NB4 (cell line): ENCODE results near the gene SYNPO.
A peak's percentile ranks its signal among the peaks of the same experiment; 100 is the strongest.

Source experiments
- DNase-seq: peaks from one replicate; pipeline ENCODE4 v3.0.0; 2010; ENCODE audit warnings: low read depth
- H3K4me3 ChIP-seq: one replicate; pipeline ENCODE4 v1.5.1; 2011; ENCODE audit warnings: mild to moderate bottlenecking, low read depth, low read length, moderate library complexity
- MAX ChIP-seq: IDR thresholded peaks from 2 replicates; pipeline ENCODE4 v1.6.1; 2011; ENCODE audit warnings: low read depth, low read length
- MYC ChIP-seq: IDR thresholded peaks from 2 replicates; pipeline ENCODE4 v1.6.1; 2011; ENCODE audit warnings: low read depth, low read length
- POLR2A ChIP-seq: IDR thresholded peaks from 2 replicates; pipeline ENCODE4 v1.6.1; 2011; ENCODE audit warnings: mild to moderate bottlenecking; ENCODE audit not compliant: insufficient read length; ENCODE audit errors: extremely low read depth
- TF ChIP-seq, protein P1 (sequence below): IDR thresholded peaks from one replicate; pipeline ENCODE4 v1.5.1; 2012; ENCODE audit warnings: low read depth, low read length

The SYNPO gene

GRCh38 chr5:150665044-150665443 lies 24.6 kb downstream of the SYNPO start:
- DNase-seq = no peak
- no peak overlapping the region for H3K4me3 ChIP-seq
- no peak for TF ChIP-seq MYC
- TF ChIP-seq, protein P1, sequence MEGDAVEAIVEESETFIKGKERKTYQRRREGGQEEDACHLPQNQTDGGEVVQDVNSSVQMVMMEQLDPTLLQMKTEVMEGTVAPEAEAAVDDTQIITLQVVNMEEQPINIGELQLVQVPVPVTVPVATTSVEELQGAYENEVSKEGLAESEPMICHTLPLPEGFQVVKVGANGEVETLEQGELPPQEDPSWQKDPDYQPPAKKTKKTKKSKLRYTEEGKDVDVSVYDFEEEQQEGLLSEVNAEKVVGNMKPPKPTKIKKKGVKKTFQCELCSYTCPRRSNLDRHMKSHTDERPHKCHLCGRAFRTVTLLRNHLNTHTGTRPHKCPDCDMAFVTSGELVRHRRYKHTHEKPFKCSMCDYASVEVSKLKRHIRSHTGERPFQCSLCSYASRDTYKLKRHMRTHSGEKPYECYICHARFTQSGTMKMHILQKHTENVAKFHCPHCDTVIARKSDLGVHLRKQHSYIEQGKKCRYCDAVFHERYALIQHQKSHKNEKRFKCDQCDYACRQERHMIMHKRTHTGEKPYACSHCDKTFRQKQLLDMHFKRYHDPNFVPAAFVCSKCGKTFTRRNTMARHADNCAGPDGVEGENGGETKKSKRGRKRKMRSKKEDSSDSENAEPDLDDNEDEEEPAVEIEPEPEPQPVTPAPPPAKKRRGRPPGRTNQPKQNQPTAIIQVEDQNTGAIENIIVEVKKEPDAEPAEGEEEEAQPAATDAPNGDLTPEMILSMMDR = no peak
- TF ChIP-seq MAX = no peak
- TF ChIP-seq POLR2A = no peak

GRCh38 chr5:150670275-150670947 lies 30.0 kb downstream of the SYNPO start:
- no peak overlapping the region for H3K4me3 ChIP-seq
- TF ChIP-seq POLR2A = no peak
- TF ChIP-seq, protein P1 = no peak
- no peak for TF ChIP-seq MAX
- TF ChIP-seq MYC = no peak
- DNase-seq = no peak

- DNase-seq = no peak
- TF ChIP-seq POLR2A (no peak), MYC (no peak), MAX (no peak)
- TF ChIP-seq, protein P1 = no peak
- H3K4me3 ChIP-seq = no peak overlapping the region
Observed at GRCh38 chr5:150670948-150671310, 30.5 kb downstream of the SYNPO start.

DNA sequence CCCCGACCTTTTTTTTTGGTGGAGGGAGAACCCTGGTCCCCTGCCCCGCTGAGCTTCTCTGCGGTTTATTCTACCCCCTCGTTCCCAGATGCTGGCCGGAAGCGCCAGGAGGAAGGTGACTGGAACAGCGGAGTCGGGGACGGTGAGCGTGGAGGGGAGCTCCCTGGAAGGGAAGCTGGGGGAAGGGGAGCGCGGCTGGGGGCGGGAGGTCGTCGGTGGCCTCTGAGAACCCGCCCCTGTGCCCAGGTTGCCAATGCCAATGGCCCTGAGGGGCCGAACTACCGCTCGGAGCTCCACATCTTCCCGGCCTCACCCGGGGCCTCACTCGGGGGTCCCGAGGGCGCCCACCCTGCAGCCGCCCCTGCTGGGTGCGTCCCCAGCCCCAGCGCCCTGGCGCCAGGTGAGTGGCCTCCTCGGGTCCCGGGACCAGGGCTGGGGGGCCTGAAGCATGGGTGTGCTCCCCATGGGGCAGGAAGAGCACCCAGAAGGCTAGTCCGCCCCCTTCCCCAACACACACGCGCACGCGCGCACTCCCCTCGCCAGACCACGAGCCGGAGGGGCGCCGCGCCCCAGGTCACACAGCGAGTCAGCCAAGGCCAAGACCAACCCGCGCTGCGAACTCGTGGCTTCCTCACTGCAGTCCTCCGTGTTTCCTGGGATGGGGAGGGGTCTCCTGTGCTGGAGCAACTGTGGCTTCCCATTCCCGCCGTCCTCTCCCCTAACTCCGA lies 31.2 kb downstream of the SYNPO start:
- peak overlapping the region; percentile 59 for H3K4me3 ChIP-seq
- TF ChIP-seq POLR2A (no peak), MAX (no peak), MYC (no peak)
- TF ChIP-seq, protein P1 = no peak
- peak; percentile 53 for DNase-seq

DNA sequence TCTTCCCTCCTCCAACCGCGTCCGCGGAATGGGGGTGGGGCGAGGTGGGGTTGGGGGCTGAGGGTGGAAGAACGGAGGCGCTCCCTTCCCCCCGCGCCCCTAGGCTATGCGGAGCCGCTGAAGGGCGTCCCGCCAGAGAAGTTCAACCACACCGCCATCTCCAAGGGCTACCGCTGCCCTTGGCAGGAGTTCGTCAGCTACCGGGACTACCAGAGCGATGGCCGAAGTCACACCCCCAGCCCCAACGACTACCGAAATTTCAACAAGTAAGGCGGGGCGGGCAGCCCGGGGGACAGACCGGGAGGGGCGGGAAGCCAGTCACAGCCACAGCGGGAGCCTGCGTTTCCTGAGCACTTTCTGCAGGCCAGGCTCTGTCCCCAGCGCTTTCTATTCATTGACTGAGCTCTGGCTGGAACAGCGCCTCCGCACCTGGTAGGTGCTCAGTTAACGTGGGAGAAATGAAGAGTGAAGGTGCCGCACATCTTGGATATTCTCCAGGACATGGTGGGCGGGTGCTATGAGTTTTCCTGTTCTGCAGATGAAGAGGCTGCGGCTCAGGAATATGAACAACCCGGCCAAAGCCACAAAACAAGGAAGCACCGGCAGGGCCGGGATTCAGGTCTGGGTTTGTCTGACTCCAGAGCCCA lies 31.9 kb downstream of the SYNPO start:
- TF ChIP-seq MYC (no peak), MAX (no peak), POLR2A (no peak)
- TF ChIP-seq, protein P1 = no peak
- peak overlapping the region; percentile 59 for H3K4me3 ChIP-seq
- DNase-seq = peak; percentile 75
